Measurements from ENCODE around the gene CMIP. TPM values are rescaled to one million over a fixed set of nuclear protein-coding genes. Genes with fewer than 3 reads are reported as not detected.

The CMIP gene
- total RNA-seq, 1 donor = 15.7 TPM

GRCh38 chr16:81629896-81630634 is 185.5 kb downstream of the CMIP start:
- DNase-seq (ENCODE audit: low read depth) = no peak
- TF ChIP-seq CTCF (IDR thresholded peaks at IDR 0.05; ENCODE audit: insufficient read depth, low read length) = no peak
- H3K4me3 ChIP-seq (ENCODE audit: low read depth, low read length) = no peak overlapping the region

GRCh38 chr16:81630635-81631031 is 186.0 kb downstream of the CMIP start:
- H3K4me3 ChIP-seq (ENCODE audit: low read depth, low read length) = no peak overlapping the region
- DNase-seq (ENCODE audit: low read depth) = no peak
- no peak for TF ChIP-seq CTCF (IDR thresholded peaks at IDR 0.05; ENCODE audit: insufficient read depth, low read length)

- no peak for TF ChIP-seq CTCF (IDR thresholded peaks at IDR 0.05; ENCODE audit: insufficient read depth, low read length)
- no peak for DNase-seq (ENCODE audit: low read depth)
- H3K4me3 ChIP-seq (ENCODE audit: low read depth, low read length) = no peak overlapping the region
Observed at GRCh38 chr16:81632392-81633146, 188.0 kb downstream of the CMIP start.

GRCh38 chr16:81633147-81633619 is 188.6 kb downstream of the CMIP start:
- H3K4me3 ChIP-seq (ENCODE audit: low read depth, low read length) = no peak overlapping the region
- no peak for TF ChIP-seq CTCF (IDR thresholded peaks at IDR 0.05; ENCODE audit: insufficient read depth, low read length)

GRCh38 chr16:81633680-81634379 is 189.2 kb downstream of the CMIP start:
- DNase-seq (ENCODE audit: low read depth) = no peak
- H3K4me3 ChIP-seq (ENCODE audit: low read depth, low read length) = no peak overlapping the region
- TF ChIP-seq CTCF (IDR thresholded peaks at IDR 0.05; ENCODE audit: insufficient read depth, low read length) = no peak

More at GRCh38 chr16:81633147-81633619, 188.6 kb downstream of the CMIP start:
- DNase-seq (ENCODE audit: low read depth) = no peak

GRCh38 chr16:81634380-81635062 is 189.9 kb downstream of the CMIP start:
- H3K4me3 ChIP-seq (ENCODE audit: low read depth, low read length) = no peak overlapping the region
- no peak for DNase-seq (ENCODE audit: low read depth)
- TF ChIP-seq CTCF (IDR thresholded peaks at IDR 0.05; ENCODE audit: insufficient read depth, low read length) = no peak
